GM12878 (cell line): Measurements from ENCODE around the gene SLC23A2. TPM values are rescaled to one million over a fixed set of nuclear protein-coding genes. Genes with fewer than 3 reads are reported as not detected.

ENCODE experiments used
- ATAC-seq: fragments of 200-7000 bp; cut with Tn5 transposase; 3 replicates; pipeline ENCODE4 v1.9.1; 2020; ENCODE audit warnings: mild to moderate bottlenecking, moderate library complexity
- BruUV-seq: library from RNA; stranded (reverse); fragments of 400-500 nt; replicated peaks from 2 replicates; lab custom pipeline; 2021; lab: Mats Ljungman, UMichigan
- CTCF ChIA-PET: fragments of 300-600 bp; sonication (Branson Sonifier 250); formaldehyde crosslinking; extraction: SDS; loops from one replicate; lab custom pipeline; 2021; ENCODE audit warnings: inconsistent platforms; lab: Yijun Ruan, JAX
- POLR2A ChIA-PET: fragments of 350-600 bp; formaldehyde crosslinking; extraction: SDS; loops from one replicate; lab custom pipeline; 2021; ENCODE audit warnings: inconsistent platforms; lab: Charles Lee
- RAD21 ChIA-PET: fragments of 300-600 bp; sonication (Branson Sonifier 250); formaldehyde crosslinking; loops from one replicate; lab custom pipeline; 2023; ENCODE audit warnings: antibody characterized with exemption; ENCODE audit not compliant: unreplicated experiment; lab: Charles Lee
- SMC1A ChIA-PET: fragments of 300-600 bp; sonication (Branson Sonifier 250); formaldehyde crosslinking; loops from one replicate; lab custom pipeline; 2023; ENCODE audit not compliant: unreplicated experiment, uncharacterized antibody; lab: Charles Lee
- DNase-seq: peaks from one replicate; pipeline ENCODE4 v3.0.0-alpha.2; 2011; ENCODE audit warnings: low read depth, low spot score
- FAIRE-seq: peaks from 3 replicates; lab custom pipeline; 2011; peaks lifted over from hg19 to GRCh38; lab: Jason Lieb, UNC
- H2AFZ ChIP-seq: 2 replicates; pipeline ENCODE4 v1.6.0; 2011; ENCODE audit warnings: low read depth, low read length, control low read depth; ENCODE audit not compliant: control insufficient read depth
- H3K27ac ChIP-seq: 2 replicates; pipeline ENCODE4 v1.5.1; 2011; ENCODE audit warnings: control low read depth; ENCODE audit not compliant: control insufficient read depth, insufficient read depth
- H3K27me3 ChIP-seq, 2 experiments: replicated peaks in 1 of 2; 2 replicates each; pipeline versions ENCODE4 v1.6.0 to v1.6.1; 2011; ENCODE audit warnings: low read length in 1 of 2; ENCODE audit not compliant: control insufficient read depth in 2 of 2, insufficient read depth in 2 of 2
- H3K36me3 ChIP-seq, 2 experiments: 2 replicates each; pipeline ENCODE4 v1.5.1; 2011; ENCODE audit warnings: low read length in 1 of 2; ENCODE audit not compliant: control insufficient read depth in 2 of 2, insufficient read depth in 2 of 2
- H3K4me1 ChIP-seq: 2 replicates; pipeline ENCODE4 v1.6.1; 2011; ENCODE audit warnings: mild to moderate bottlenecking, low read length, moderate library complexity, mixed read lengths; ENCODE audit not compliant: control insufficient read depth, insufficient read depth
- H3K4me2 ChIP-seq: 2 replicates; pipeline ENCODE4 v1.6.0; 2011; ENCODE audit warnings: control low read depth; ENCODE audit not compliant: control insufficient read depth, insufficient read depth
- H3K4me3 ChIP-seq: fragments of 200-600 bp; sonication (generic); 2 replicates; pipeline ENCODE4 v1.5.1; 2016
- H3K79me2 ChIP-seq: 2 replicates; pipeline ENCODE4 v1.6.0; 2011; ENCODE audit warnings: low read length; ENCODE audit not compliant: control insufficient read depth, insufficient read depth
- H3K9ac ChIP-seq: 2 replicates; pipeline ENCODE4 v1.8.0; 2011; ENCODE audit warnings: low read length, control low read depth, mixed read lengths; ENCODE audit not compliant: control insufficient read depth, insufficient read depth
- H3K9me3 ChIP-seq: replicated peaks from 3 replicates; pipeline ENCODE4 v1.5.1; 2011; ENCODE audit warnings: mild to moderate bottlenecking, low read length; ENCODE audit not compliant: control insufficient read depth, insufficient read depth
- H4K20me1 ChIP-seq: 2 replicates; pipeline ENCODE4 v1.6.0; 2011; ENCODE audit not compliant: control insufficient read depth, insufficient read depth
- CEBPB ChIP-seq, 2 experiments: fragments of 150-350 bp in 1 of 2; IDR thresholded peaks; 2 replicates each; pipeline ENCODE4 v1.6.1; 2012 to 2014; ENCODE audit warnings: low read depth in 2 of 2, low read length in 2 of 2, borderline replicate concordance in 1 of 2, inconsistent platforms in 1 of 2
- CHD4 ChIP-seq: fragments of 200-600 bp; sonication (generic); IDR thresholded peaks from 2 replicates; pipeline ENCODE4 v1.6.1; 2016; ENCODE audit warnings: mild to moderate bottlenecking
- ESRRA ChIP-seq: IDR thresholded peaks from 2 replicates; pipeline ENCODE4 v1.6.1; 2012; ENCODE audit warnings: mild to moderate bottlenecking, low read length, improper control_type of control experiment
- GATAD2B ChIP-seq: fragments of 450-650 bp; conservative IDR thresholded peaks from 2 replicates; pipeline ENCODE4 v1.6.1; 2017; ENCODE audit warnings: low read depth, mild to moderate bottlenecking, moderate library complexity
- HSF1 ChIP-seq: fragments of 150-350 bp; IDR thresholded peaks from 2 replicates; pipeline ENCODE4 v1.6.1; 2014; ENCODE audit warnings: mild to moderate bottlenecking, low read depth, low read length
- KLF5 ChIP-seq: fragments of 450-650 bp; IDR thresholded peaks from 2 replicates; pipeline ENCODE4 v1.6.1; 2014; ENCODE audit warnings: mild to moderate bottlenecking; ENCODE audit not compliant: partially characterized antibody
- NRF1 ChIP-seq: conservative IDR thresholded peaks from 2 replicates; pipeline ENCODE4 v1.6.1; 2011; ENCODE audit warnings: mild to moderate bottlenecking, low read depth, low read length, improper control_type of control experiment
- PAX5 ChIP-seq: IDR thresholded peaks from 2 replicates; pipeline ENCODE4 v1.6.1; 2011; ENCODE audit warnings: low read depth, low read length, borderline replicate concordance
- POLR2AphosphoS5 ChIP-seq: IDR thresholded peaks from 2 replicates; pipeline ENCODE4 v1.6.1; 2011; ENCODE audit warnings: mild to moderate bottlenecking, low read length, inconsistent platforms
- ZNF24 ChIP-seq: fragments of 450-650 bp; IDR thresholded peaks from 2 replicates; pipeline ENCODE4 v1.6.1; 2017; ENCODE audit warnings: antibody characterized with exemption, mild to moderate bottlenecking
- ZZZ3 ChIP-seq: IDR thresholded peaks from 2 replicates; pipeline ENCODE4 v1.6.1; 2011; ENCODE audit warnings: low read depth; ENCODE audit not compliant: control insufficient read depth, insufficient read length
- WGBS: methylation state at CpG from one replicate; pipeline ENCODE4 v1.1.6; 2016; ENCODE audit warnings: low lambda C conversion rate; ENCODE audit not compliant: insufficient replicate concordance, insufficient coverage; ENCODE audit errors: missing lambda C conversion rate; 5-methylcytosine and 5-hydroxymethylcytosine counted together
- in situ Hi-C: fragments of 300-500 bp; cut with MboI; formaldehyde crosslinking; loops from 9 replicates; pipeline ENCODE4 v1.14.3; 2018; ENCODE audit warnings: mixed read lengths
- intact Hi-C: fragments of 100-400 bp; cut with micrococcal nuclease; formaldehyde crosslinking; loops from one replicate; pipeline ENCODE4 v1.14.2; 2022; ENCODE audit not compliant: unreplicated experiment
- polyA plus RNA-seq, 11 experiments: library from polyadenylated mRNA; depleted of rRNA in 4 of 11; unstranded in 6 of 11; stranded (reverse) in 5 of 11; fragments of >200 nt; fragmentation: Nextera tagmentation in 4 of 11; fragmentation: Illumina TruSeq in 1 of 11; extraction: Ambion mirVana in 4 of 11; extraction: Trizol in 1 of 11; gene quantifications; 1 replicate in 1 of 11; 2 replicates in 10 of 11; pipeline versions ENCODE4 v1.2.1 to v1.2.3, GENCODE V29; 2011 to 2016; ENCODE audit warnings: inconsistent platforms in 2 of 11, missing spikeins in 2 of 11, low read depth in 1 of 11
- total RNA-seq, 4 experiments: library from RNA; depleted of rRNA in 3 of 4; stranded (reverse); fragments of >200 nt in 3 of 4; fragmentation: Illumina TruSeq in 1 of 4; extraction: Trizol in 1 of 4; gene quantifications; 2 replicates each; pipeline versions ENCODE4 v1.2.1 to v1.2.3, GENCODE V29; 2013 to 2021
- TF ChIP-seq, protein P1 (sequence below), 3 experiments: IDR thresholded peaks in 2 of 3; conservative IDR thresholded peaks in 1 of 3; 2 replicates each; pipeline ENCODE4 v1.5.1; 2011; ENCODE audit warnings: low read depth in 3 of 3, low read length in 3 of 3, mild to moderate bottlenecking in 3 of 3, control low read depth in 2 of 3, moderate library complexity in 2 of 3, inconsistent platforms in 1 of 3, mixed read lengths in 1 of 3; ENCODE audit not compliant: control insufficient read depth in 2 of 3, insufficient read depth in 1 of 3; ENCODE audit errors: extremely low read depth in 1 of 3

SLC23A2 gene
- total and polyA plus RNA-seq, 10 of the 15 experiments (the other 5 are each of a cell fraction or from before 2014, with no cell fraction given): 4.4 to 56.1 (median 35.5) TPM

DNA sequence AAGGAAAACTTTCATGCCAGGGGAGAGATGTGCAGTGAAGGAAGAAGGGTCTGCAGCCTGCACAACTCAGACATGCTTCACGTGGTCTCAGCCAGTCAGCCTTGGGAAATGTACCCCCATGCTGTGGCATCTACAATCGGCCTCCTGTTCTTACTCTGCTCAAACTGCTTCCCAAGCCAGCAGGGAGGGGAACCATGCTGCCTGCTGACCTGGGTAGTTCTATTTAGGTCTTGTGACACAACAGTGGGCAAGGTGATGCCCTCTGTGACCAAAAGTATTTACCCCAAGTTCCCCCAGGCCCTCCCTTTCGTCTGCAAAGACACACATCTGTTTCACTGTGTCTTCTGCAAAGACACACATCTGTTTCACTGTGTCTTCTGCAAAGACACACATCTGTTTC is 106.9 kb downstream of the SLC23A2 start:
- FAIRE-seq (no peak), DNase-seq (no peak), ATAC-seq (no peak)
- Histone ChIP-seq H3K9ac (no peak overlapping the region), H3K4me3 (no peak overlapping the region), H3K27ac (no peak overlapping the region), H3K9me3 (no peaks in the 10 kb centered on the region), H3K4me1 (peaks cover 10% of the 10 kb centered on the region), H3K36me3 (peaks cover 0 to 34% of the 10 kb centered on the region in 2 experiments; a peak in 2 of 4 replicates), H3K4me2 (no peak overlapping the region), H4K20me1 (no peaks in the 10 kb centered on the region; the same call in 1 of the 2 replicates), H3K27me3 (no peaks in the 10 kb centered on the region), H3K79me2 (no peaks in the 10 kb centered on the region), H2AFZ (no peak overlapping the region)
- no TSS peak for BruUV-seq
- intact Hi-C loops: no loop called here
- 25% methylated on average over 3 of the region's 3 CpGs for WGBS
- in situ Hi-C loops: no loop called here
- ChIA-PET SMC1A (no interaction called here), CTCF (no interaction called here), RAD21 (no interaction called here), POLR2A (no interaction called here)
- no peak for TF ChIP-seq ZNF24
- TF ChIP-seq CEBPB (IDR thresholded peaks at IDR 0.05; ENCODE audit: borderline replicate concordance in 1 of 2, low read depth in 2 of 2, low read length in 2 of 2): no peak
- TF ChIP-seq POLR2AphosphoS5: no peak

DNA sequence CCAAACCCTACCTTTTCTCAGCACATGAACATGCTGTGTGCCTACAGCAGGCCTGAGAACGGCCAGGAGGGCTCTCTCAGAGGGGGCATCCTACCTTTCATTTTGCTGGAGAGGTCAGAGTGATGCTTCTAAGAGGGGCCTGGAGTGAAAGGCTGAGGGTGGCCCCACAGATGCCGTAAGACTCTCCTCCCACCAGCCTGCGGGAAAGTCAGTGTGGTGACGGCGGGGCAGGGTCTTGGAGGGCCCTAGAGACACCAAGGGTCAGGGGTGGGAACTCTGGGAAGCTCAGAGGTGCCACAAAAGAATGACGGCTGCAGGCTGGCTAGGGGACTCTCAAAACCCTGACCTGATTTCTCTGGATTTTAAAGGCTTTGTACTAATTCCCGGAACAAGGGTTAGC is 107.6 kb downstream of the SLC23A2 start:
- Histone ChIP-seq H3K4me3 (no peak overlapping the region), H3K9me3 (no peaks in the 10 kb centered on the region), H3K4me2 (no peak overlapping the region), H3K36me3 (peaks cover 0 to 36% of the 10 kb centered on the region in 2 experiments; a peak in 3 of 4 replicates), H3K79me2 (no peaks in the 10 kb centered on the region), H3K27ac (no peak overlapping the region), H3K27me3 (no peaks in the 10 kb centered on the region), H2AFZ (no peak overlapping the region), H3K4me1 (peaks cover 10% of the 10 kb centered on the region), H4K20me1 (no peaks in the 10 kb centered on the region; the same call in 1 of the 2 replicates), H3K9ac (no peak overlapping the region)
- ChIA-PET CTCF (no interaction called here), POLR2A (no interaction called here), SMC1A (no interaction called here), RAD21 (no interaction called here)
- DNase-seq (no peak), FAIRE-seq (no peak), ATAC-seq (no peak)
- in situ Hi-C loops (no loop called here), intact Hi-C loops (no loop called here)
- 96% methylated on average over 7 of the region's 7 CpGs for WGBS
- TF ChIP-seq ESRRA (no peak), HSF1 (no peak), CHD4 (no peak), PAX5 (no peak), NRF1 (no peak), GATAD2B (no peak), ZZZ3 (no peak), KLF5 (no peak)
- TF ChIP-seq, protein P1, sequence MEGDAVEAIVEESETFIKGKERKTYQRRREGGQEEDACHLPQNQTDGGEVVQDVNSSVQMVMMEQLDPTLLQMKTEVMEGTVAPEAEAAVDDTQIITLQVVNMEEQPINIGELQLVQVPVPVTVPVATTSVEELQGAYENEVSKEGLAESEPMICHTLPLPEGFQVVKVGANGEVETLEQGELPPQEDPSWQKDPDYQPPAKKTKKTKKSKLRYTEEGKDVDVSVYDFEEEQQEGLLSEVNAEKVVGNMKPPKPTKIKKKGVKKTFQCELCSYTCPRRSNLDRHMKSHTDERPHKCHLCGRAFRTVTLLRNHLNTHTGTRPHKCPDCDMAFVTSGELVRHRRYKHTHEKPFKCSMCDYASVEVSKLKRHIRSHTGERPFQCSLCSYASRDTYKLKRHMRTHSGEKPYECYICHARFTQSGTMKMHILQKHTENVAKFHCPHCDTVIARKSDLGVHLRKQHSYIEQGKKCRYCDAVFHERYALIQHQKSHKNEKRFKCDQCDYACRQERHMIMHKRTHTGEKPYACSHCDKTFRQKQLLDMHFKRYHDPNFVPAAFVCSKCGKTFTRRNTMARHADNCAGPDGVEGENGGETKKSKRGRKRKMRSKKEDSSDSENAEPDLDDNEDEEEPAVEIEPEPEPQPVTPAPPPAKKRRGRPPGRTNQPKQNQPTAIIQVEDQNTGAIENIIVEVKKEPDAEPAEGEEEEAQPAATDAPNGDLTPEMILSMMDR (IDR thresholded peaks at IDR 0.05 in 2 of 3, conservative IDR thresholded peaks at IDR 0.05 in 1 of 3; ENCODE audit: control insufficient read depth in 2 of 3, extremely low read depth in 1 of 3, insufficient read depth in 1 of 3, low read depth in 3 of 3, low read length in 3 of 3): no peak
- no TSS peak for BruUV-seq
